Putamen (tissue), 1 donor: ENCODE measurements around the gene CWC27.
"Not testable (repeated sequence)": the region's sequence is repeated elsewhere in the genome, so short reads cannot be mapped to it uniquely, and the experiment has no call there.

ENCODE experiments used
- DNase-seq: peaks from one replicate; pipeline ENCODE4 v3.0.0-alpha.2; 2016; ENCODE audit warnings: low spot score

Gene CWC27

DNA sequence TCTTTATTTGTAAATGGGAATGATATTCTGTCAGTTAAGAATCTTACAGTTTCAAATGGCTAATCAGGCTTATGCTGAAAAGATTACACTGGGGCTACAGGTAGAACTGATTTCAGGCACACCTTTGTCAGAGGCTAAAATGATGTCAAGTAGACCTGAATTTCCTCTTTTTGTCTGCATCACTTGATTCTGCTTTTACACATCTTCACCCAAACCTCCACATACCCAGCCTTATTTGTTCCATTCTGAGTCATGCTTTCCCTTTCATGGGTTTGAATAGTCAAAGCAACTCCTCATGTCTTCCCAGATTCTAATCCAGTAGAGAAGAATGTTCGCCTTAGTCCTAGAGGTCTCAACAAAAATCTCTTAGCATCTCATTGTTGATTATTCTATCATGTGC, 156.4 kb downstream of the CWC27 start:
- no peak for DNase-seq

DNA sequence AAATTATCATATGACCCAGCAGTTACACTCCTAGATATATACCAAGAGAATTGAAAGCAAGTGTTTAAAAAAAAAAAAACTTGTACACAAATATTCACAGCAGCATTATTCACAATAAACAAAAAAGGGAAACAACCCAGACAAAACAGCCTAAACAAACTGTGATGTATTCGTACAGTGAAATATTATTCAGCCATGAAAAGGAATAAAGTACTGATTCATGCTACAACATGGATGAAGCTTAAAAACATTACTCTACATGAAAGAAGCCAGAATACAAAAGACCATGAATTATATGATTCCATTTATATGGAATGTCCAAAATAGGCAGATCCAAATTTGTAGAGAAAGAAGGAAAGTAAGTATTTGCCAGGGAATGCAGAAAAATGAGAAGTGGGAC, 161.1 kb downstream of the CWC27 start:
- no peak for DNase-seq

DNA sequence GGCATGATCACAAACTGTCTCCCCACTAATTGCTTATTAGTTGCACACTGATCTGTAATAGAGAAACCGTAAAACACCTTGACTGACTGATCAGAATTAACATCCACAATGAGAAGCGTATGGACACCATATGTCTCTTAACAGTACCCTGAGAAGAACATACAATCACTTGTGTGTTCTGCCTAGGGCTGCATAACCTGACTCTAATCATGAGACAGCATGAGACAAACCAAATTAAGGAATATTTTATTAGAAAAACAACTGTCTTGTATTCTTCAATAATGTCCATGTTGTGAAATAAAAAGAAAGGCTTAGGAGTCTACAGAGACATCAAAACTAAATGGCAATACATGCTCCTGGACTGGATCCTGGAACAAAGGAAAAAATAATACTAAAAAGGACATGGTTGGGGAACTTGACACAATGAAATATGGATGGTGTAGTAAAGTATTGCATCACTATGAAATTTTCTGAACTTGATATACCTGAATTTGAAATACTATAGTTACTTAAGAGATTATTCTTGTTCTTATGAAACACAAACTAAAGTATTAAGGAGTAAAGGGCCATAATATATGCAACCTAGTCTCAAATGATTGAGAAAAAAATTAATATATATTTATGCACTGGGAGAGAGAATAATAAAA, 162.1 kb downstream of the CWC27 start:
- DNase-seq: no peak

DNA sequence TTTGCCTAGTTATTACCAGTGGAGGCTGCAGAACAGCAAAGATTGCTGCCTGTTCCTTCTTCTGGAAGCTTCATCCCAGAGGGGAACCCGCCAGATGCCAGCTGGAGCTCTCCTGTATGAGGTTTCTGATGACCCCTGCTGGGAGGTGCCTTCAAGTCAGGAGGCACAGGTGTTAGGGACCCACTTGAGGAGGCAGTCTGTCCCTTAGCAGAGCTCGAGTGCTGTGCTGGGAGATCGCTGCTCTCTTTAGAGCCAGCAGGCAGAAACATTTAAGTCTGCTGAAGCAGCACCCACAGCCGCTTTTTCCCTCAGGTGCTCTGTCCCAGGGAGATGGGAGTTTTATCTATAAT, 170.7 kb downstream of the CWC27 start:
- DNase-seq: not testable (repeated sequence)

DNA sequence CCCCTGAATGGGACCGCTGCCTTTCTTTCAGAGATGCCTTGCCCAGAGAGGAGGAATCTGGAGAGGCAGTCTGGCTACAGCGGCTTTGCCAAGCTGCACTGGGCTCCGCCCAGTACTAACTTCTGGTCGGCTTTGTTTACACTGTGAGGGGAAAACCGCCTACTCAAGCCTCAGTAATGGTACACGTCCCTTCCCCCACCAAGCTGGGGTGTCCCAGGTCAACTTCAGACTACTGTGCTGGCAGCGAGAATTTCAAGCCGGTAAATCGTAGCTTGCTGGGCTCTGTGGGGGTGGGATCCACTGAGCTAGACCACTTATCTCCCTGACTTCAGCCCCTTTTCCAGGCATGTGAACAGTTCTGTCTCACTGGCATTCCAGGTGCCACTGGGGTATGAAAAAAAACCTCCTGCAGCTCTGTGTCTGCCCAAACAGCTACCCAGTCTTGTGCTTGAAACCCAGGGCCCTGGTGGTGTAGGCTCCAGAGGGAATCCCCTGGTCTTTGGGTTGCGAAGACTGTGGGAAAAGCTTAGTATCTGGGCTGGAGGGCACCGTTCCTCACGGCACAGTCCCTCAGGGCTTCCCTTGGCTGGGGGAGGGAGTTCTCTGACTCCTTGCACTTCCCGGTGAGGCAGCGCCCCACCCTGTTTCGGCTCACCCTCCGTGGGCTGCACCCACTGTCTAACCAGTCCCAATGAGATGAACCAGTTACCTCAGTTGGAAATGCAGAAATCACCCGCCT, 171.2 kb downstream of the CWC27 start:
- DNase-seq: no peak

DNA sequence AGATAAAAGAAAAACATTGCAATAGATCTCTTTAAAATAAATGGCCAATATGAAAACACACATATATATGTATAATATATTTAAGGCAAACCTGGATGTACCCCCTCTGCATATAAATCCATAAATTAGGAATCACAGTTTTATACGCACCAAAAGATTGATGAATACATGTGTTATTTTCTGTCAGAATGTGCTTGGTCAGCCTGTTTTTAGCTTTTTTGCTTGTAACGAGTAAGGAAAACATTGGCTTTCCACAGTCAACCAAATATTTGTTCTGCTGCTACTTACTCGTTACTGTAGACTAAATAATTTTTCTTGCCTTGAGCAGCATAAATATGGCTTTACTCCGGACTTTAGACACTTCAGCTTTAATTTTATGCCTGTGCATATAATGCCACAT, 173.7 kb downstream of the CWC27 start:
- DNase-seq: no peak

DNA sequence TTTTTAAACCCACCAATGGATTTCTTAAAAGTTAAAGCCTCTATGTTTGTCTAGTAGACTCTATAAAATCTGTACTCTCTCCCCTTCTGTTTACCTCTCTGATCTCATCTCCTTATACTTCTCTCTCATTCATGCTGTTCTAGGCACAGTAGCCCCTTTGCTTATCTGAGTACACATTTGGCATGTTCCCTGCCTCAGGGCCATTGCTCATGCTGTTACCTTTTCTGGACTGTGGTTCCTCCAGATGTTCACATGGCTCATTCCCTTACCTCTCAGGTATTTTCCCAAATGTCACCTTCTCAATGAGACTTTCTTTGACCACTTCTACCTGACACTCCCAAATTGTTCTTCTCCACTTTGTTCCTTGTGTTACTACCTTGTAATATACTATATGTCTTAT, 176.1 kb downstream of the CWC27 start:
- DNase-seq: no peak

DNA sequence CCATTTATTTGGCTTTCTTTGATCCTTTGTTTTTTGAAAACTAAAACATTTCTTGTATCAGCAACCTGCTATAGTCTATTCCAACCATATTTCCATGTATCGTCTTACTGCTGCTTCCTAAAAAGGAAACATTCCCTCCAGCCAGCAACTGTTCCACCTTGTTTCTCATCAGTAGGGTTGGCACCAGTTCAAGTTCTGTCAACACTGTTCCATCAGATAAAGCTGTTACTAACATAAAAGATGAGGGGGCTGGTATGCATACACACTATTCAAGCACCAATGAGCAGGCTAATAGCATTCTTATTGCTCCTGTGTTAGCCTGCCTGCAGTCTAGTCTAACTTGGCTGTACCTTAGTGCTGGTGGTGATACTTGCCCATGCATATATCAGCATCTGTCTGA, 178.3 kb downstream of the CWC27 start:
- no peak for DNase-seq

DNA sequence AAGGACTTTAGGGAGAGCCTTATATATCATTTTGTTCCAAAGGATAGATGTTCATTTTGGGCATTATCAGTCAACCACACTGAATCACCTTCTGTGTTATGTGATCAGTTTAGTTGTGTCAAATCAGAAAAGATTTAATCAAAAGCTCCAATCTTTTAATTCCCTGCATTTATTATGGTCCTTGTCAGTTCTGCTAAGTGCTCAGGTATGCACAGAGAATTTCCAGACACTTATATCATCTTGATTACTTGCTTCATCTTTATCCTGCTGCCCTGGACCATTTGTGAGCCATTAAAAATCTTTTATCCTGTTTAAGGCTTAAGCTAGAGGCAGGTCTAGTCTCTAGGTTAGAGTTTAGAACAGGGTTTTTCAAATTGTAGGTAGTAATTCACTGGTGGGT, 179.1 kb downstream of the CWC27 start:
- DNase-seq: no peak

DNA sequence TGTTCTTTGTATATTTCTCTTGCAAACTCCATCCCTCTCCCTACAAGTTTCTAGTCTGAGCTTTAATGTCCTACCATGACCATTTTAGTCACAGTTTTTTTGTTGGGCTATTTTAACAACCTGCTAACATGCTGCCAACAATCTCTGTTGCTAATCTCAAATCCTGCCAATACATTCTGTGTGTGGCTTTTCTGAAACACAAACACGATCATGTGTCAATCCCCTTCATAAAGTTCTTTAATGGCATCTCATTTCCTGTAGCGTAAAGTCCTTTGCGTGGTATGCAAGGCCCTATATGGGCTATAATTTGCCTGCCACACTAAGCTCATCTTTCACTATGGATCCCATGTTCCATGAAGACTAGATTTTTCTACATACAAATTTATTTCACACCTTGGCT, 180.6 kb downstream of the CWC27 start:
- DNase-seq: no peak

DNA sequence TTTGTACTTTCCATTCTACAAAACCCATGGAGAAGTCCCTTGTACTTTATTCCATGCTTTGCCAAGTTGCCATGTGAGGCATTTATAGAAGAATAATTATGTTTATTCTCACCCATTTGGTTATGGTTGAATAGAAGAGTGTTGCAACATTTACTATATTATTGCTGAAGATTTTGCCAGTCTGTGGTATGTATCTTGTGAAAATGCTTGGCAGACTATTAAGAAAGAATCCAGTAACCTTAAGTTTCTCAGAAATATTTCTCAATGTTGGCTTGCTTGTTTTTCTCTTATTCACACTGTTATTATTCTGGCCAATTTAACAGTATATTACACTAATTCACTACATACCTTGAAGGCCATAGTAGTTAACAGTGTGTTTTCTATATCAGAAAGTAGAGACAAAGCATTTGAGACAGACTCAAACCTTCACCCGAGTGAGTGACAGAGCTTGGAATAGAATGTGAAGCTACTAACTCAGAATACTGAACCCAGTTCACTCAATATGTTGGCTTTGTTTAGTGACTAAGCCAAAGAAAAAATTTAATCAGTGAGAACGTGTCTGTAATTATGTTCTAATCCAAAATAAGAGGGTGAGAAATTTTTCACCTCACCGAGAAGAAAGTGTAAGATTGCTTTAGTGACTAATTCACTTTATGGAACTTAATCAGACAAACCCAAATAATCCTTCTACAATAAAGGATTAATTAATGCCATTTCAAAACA, 184.4 kb downstream of the CWC27 start:
- DNase-seq: no peak

DNA sequence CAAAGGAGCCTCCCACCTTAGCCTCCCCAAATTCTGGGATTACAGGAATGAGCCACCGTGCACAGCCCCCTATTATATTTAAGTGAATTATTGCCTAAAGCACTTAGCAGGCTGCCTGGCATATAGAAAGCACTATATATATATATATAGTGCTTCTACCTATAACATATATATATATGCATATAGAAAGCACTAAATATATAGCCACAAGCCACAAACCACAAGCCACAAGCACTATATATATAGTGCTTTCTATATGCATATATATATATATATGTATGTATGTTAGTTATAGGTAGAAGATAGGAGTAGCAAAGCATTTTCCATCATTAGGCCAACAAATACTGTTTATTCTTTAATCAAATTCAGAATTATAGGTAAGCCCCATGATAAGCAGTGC, 185.8 kb downstream of the CWC27 start:
- DNase-seq: no peak

DNA sequence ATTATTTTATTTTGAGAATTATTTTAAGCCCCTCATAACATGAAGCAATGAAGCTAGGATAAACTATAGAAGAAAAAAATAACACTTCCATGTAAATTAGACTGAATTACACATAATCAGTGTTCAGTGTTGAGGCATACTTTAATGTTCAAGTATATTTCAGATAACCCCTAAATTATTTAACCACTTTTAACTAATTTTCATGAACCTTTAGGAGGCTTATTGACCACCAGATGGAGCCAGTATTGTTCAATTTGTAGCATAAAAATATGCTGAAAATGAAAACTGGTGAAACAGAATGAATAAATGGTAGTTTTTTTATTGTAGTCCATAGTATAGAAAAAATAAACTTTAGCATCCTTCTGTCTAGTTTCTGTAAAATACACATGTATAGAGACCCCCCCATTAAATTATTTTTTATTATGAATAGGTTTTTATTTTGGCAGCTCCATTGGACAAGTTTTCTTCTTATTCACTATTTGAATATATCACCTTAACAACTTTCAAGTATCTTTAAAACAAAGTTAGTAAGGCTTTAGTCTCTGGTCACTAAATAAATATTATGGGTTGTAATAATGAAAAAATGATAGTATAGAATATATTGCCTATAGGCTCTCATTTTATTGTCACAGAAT, 190.1 kb downstream of the CWC27 start:
- no peak for DNase-seq

DNA sequence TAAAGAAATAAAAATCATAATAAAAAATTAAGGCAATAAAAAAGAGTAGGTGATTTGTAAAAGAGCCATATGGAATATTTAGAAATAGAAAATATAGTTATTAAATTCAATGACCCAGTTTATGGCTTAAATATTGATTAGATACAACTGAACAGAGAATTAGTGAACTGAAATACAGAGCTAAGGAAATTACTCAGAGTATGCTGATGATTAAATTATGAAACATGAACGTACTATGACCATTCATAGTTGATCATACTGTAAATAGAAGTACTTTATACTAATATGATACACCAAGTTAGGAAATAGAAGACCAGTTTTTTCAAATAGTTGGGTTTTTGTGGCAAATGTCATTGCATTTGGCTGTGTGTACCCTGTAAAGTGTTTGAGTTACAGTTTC, 194.5 kb downstream of the CWC27 start:
- no peak for DNase-seq

DNA sequence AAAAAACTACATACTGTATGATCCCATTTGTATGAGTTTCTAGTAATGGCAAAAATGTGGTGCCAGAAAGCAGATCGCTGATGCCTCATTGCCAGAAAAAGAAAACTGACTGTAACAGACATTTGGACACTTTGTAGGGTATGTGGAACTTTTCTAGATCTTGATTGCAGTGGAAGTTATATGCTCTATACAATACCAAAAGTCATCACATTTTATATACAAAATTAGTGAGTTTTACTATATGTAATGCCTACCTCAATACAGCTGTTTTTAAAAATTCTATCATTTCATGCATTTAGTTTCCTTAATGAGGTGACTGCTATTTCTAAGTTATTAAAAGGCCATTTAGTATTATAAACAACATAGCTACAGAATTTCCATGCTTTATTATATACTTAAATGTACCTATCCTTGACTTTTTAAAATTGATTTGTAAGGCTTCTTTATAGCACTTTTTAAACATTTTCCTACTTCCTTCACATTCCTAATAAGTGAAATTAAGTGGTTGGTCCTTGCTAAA, 199.9 kb downstream of the CWC27 start:
- DNase-seq: no peak

DNA sequence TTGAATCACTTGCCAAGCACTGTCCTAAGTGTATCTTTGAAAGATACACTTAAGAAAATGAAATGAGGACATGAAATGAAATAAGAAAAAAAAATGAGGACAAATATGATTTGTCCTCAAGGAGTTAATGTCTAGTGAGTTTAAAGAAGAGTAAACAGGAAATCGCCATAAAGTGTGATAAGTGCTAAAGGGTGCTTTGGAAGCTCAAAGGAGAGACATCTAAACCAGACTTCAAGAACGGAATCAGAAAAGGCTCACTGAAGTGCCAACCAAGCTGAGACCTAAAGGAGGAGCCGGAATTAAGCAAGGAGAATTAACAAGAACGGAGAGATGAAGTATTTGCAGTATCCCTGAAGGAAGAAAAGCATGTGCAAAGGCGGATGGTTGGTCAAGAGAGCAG, 200.8 kb downstream of the CWC27 start:
- DNase-seq: no peak

DNA sequence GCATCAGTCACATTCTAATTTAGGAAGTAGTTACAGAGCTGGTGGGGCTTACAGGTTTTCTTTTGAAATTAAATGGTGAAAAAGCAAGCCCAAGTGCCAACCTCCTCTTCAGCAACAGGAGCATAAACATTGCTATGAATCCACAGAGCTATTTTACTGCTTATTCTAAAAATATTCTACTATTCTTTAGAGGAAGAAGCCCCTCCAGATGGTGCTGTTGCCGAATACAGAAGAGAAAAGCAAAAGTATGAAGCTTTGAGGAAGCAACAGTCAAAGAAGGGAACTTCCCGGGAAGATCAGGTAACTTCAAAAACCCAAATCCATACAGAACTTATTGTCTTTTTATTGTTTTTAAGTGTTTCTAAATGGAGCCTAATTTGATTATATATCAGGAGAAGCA, 202.8 kb downstream of the CWC27 start:
- DNase-seq: no peak

DNA sequence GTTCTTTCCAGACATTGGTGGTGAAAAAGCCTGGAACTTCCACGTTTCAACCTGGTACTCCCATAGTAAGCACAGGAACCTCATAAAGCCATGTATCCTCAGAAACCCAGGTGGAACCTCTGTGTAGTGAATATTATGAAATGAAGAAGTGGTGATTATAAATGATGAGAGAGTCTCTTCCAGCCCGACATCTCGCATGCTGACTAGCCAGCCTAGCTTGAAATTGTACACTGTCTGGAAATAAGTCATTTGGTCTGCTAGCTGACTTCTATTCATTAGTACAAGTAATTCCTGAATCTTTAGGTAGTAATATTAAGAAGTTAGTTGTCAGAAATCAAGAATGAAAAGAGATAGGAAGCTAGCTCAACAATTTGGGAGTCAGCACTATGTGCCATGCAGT, 203.3 kb downstream of the CWC27 start:
- no peak for DNase-seq

DNA sequence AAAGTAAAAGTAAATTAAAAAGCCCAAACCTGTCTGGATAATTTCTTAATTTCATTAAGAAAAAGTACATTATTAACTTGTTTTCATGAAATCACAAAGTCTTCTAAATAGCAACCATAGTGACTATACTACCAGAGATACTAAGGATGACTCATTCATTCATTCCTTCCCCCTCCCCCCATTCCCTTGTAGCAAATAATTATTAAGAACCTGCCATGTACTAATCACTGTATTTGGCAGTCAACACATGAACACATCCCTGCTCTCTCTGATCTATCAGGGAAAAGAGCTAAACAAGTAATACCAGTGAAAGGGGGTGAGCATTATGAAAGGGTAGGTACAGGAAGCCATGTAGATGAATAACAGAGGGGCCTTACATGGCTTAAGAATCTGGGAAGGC, 203.9 kb downstream of the CWC27 start:
- DNase-seq: no peak

DNA sequence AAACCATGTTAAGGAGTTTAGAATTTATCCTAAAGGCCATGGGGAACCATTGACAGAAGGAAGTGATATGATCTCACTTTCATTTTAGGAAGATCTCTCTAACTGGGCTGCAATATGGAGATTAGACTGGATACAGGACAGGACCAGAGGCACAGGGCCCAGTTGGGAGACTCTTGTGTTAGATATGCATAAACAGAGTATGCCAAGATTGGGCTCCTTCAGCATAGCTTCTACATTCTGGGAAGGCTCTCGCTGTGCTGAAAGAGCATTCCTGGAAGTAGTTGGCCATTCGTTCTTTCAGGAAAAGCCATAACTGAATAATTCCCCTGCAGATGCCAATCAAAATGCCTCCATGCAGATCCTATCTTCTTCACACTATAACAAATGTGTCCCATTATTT, 204.5 kb downstream of the CWC27 start:
- DNase-seq: no peak

DNA sequence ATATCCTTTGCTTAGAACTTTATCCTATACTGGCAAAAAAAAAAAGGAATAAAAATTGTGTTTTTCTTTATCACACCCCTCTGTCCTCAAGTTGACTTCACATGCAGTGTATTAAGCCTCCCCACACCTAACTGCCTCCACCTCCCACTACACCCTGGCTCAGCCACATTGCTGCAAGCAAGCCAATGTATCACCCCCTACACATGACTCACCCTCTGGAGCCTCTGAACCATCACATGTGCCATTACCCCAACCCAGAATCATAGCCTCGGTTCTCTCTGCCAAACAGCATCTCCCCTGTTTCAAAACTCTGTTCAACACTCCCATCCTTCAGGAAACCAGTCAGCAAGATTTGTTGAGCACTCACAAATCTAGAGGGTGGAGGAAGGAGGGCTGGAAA, 209.0 kb downstream of the CWC27 start:
- DNase-seq: no peak

DNA sequence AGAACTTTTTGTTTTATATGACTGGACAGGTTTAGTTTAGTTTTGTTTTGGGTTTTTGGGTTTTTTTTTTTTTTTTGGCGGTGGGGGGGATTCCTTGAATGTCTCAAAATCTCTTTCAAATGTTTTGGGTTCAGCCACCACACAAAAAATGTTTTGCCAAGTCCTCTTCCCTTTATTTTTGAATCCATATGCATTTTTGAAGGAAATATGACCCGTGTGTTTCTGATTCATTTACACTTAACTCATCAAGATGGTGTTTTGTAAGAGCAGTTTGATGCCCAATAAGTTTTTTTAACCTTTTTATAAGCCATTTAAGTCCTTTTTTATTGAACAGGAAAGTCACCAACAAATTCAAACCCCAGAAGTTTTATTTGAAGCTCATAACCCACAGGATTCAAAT, 209.8 kb downstream of the CWC27 start:
- no peak for DNase-seq

DNA sequence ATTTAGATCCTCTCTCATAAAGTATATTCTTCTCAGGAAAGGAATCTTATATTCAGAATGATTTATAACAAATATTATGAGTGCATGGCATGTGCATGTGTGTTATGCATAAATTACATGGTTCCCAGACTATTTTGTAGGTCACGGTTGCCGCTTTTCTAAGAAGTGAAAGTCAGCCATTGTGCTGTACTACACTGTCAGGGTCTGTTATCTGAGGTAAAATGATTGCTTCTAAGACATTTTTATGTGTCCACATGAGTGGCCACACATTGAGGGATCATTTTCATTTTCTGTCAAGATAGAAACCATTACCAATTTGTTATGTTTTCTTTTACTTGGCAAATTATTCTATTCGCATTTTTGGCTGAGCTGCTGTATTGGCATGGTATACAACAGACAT, 210.8 kb downstream of the CWC27 start:
- DNase-seq: no peak
